PC-3 (cell line): Measurements from ENCODE around the gene ADAMTS17.

Experiments used
- CTCF ChIP-seq: fragments of 300-600 bp; sonication (generic); conservative IDR thresholded peaks from 2 replicates; pipeline ENCODE4 v1.5.1; 2017; ENCODE audit warnings: antibody characterized with exemption, low read depth, mild to moderate bottlenecking, low read length
- EZH2phosphoT487 ChIP-seq: fragments of 300-600 bp; sonication (generic); IDR thresholded peaks from 2 replicates; pipeline ENCODE4 v1.6.1; 2018; ENCODE audit warnings: mild to moderate bottlenecking, antibody characterized with exemption, low read length, borderline replicate concordance

- TF ChIP-seq CTCF (no peak), EZH2phosphoT487 (no peak)
Measured at GRCh38 chr15:100124361-100124760, 217.4 kb downstream of the ADAMTS17 start.
